HepG2 (cell line): ENCODE results near the gene MEX3A. TPM values are rescaled to one million over a fixed set of nuclear protein-coding genes. Genes with fewer than 3 reads are reported as not detected.

ENCODE experiments used
- ATAC-seq: fragments of 200-7000 bp; cut with Tn5 transposase; 3 replicates; pipeline ENCODE4 v1.9.1; 2020; ENCODE audit warnings: mild to moderate bottlenecking, moderate library complexity
- BruUV-seq: library from RNA; stranded (reverse); fragments of 400-500 nt; replicated peaks from 2 replicates; lab custom pipeline; 2021; lab: Mats Ljungman, UMichigan
- CTCF ChIA-PET: fragments of 300-600 bp; formaldehyde crosslinking; extraction: SDS; loops from one replicate; lab custom pipeline; 2021; ENCODE audit warnings: low total read pairs, inconsistent platforms, low intra/inter-chr PET ratio; lab: Yijun Ruan, JAX
- POLR2A ChIA-PET: fragments of 350-600 bp; sonication (Branson Sonifier 250); formaldehyde crosslinking; loops from one replicate; lab custom pipeline; 2020; ENCODE audit warnings: antibody characterized with exemption, inconsistent platforms; lab: Yijun Ruan, JAX
- DNase-seq: peaks from one replicate; pipeline ENCODE4 v3.0.0-alpha.2; 2015; ENCODE audit warnings: low spot score
- FAIRE-seq: peaks from 3 replicates; lab custom pipeline; 2011; peaks lifted over from hg19 to GRCh38; lab: Jason Lieb, UNC
- H2AFZ ChIP-seq: one replicate; pipeline ENCODE4 v1.6.1; 2011; ENCODE audit warnings: low read length, inconsistent platforms
- H3K27ac ChIP-seq: fragments of 300-600 bp; 3 replicates; pipeline ENCODE4 v1.8.0; 2011; ENCODE audit warnings: mixed run types, mild to moderate bottlenecking, mixed read lengths, low read length, inconsistent platforms; ENCODE audit not compliant: insufficient read depth; ENCODE audit errors: extremely low read length
- H3K27me3 ChIP-seq, 2 experiments: fragments of 200-600 bp in 1 of 2; 2 replicates in 1 of 2; 3 replicates in 1 of 2; pipeline versions ENCODE4 v1.6.0 to v1.8.0; 2011; ENCODE audit warnings: low read length in 2 of 2, mild to moderate bottlenecking in 2 of 2, moderate library complexity in 2 of 2, inconsistent platforms in 1 of 2; ENCODE audit not compliant: insufficient read depth in 2 of 2, control insufficient read depth in 1 of 2
- H3K36me3 ChIP-seq, 2 experiments: fragments of 200-600 bp in 1 of 2; replicated peaks in 1 of 2; 2 replicates in 1 of 2; 3 replicates in 1 of 2; pipeline versions ENCODE4 v1.5.1 to v1.8.0; 2011; ENCODE audit warnings: low read length in 2 of 2, inconsistent platforms in 1 of 2; ENCODE audit not compliant: insufficient read depth in 2 of 2, control insufficient read depth in 1 of 2
- H3K4me1 ChIP-seq: 2 replicates; pipeline ENCODE4 v1.5.1; 2012; ENCODE audit warnings: low read length, inconsistent platforms; ENCODE audit not compliant: insufficient read depth
- H3K4me2 ChIP-seq: 2 replicates; pipeline ENCODE4 v1.6.0; 2011; ENCODE audit warnings: low read depth, low read length, inconsistent platforms
- H3K4me3 ChIP-seq, 3 experiments: fragments of 200-600 bp in 1 of 3; sonication (generic), shearing (Covaris generic) in 1 of 3; replicated peaks in 1 of 3; 2 replicates each; pipeline ENCODE4 v1.5.1; 2011 to 2016; ENCODE audit warnings: low read length in 3 of 3, inconsistent platforms in 2 of 3, low read depth in 2 of 3, mild to moderate bottlenecking in 2 of 3, control low read depth in 1 of 3, mixed read lengths in 1 of 3; ENCODE audit not compliant: insufficient read depth in 1 of 3
- H3K79me2 ChIP-seq: one replicate; pipeline ENCODE4 v1.6.1; 2011; ENCODE audit warnings: low read length, inconsistent platforms; ENCODE audit not compliant: insufficient read depth
- H3K9ac ChIP-seq: 2 replicates; pipeline ENCODE4 v1.6.0; 2011; ENCODE audit warnings: mild to moderate bottlenecking, low read depth, low read length, inconsistent platforms; ENCODE audit not compliant: insufficient read depth
- H3K9me3 ChIP-seq: 2 replicates; pipeline ENCODE4 v1.5.1; 2012; ENCODE audit warnings: mild to moderate bottlenecking, low read length
- H4K20me1 ChIP-seq: 2 replicates; pipeline ENCODE4 v1.6.0; 2011; ENCODE audit warnings: inconsistent platforms, mild to moderate bottlenecking, low read length, moderate library complexity; ENCODE audit not compliant: insufficient read depth
- ARID4A ChIP-seq: sonication (generic); formaldehyde crosslinking; IDR thresholded peaks from 2 replicates; pipeline ENCODE4 v1.5.0; 2020; ENCODE audit warnings: mild to moderate bottlenecking, missing genetic modification reagents, borderline replicate concordance
- HOXA3 ChIP-seq: sonication (generic); formaldehyde crosslinking; IDR thresholded peaks from 2 replicates; pipeline ENCODE4 v1.5.0; 2020; ENCODE audit warnings: missing genetic modification reagents
- MIER3 ChIP-seq: IDR thresholded peaks from 2 replicates; pipeline ENCODE4 v1.6.1; 2016; ENCODE audit warnings: missing compliant biosample characterization, borderline replicate concordance
- MXI1 ChIP-seq: IDR thresholded peaks from 3 replicates; pipeline ENCODE4 v1.6.1; 2012; ENCODE audit warnings: low read depth, low read length, inconsistent platforms, borderline replicate concordance
- NFKBIZ ChIP-seq: IDR thresholded peaks from 2 replicates; pipeline ENCODE4 v1.6.1; 2018; ENCODE audit warnings: missing genetic modification reagents, missing compliant biosample characterization
- REPIN1 ChIP-seq: sonication (generic); formaldehyde crosslinking; IDR thresholded peaks from 2 replicates; pipeline ENCODE4 v1.8.0; 2022; ENCODE audit warnings: missing genetic modification reagents, low read depth, mild to moderate bottlenecking, borderline replicate concordance
- SIN3A ChIP-seq: IDR thresholded peaks from 2 replicates; pipeline ENCODE4 v1.6.1; 2011; ENCODE audit warnings: low read depth, mild to moderate bottlenecking, control low read depth, low read length, borderline replicate concordance
- SP5 ChIP-seq: IDR thresholded peaks from 2 replicates; pipeline ENCODE4 v1.6.1; 2016; ENCODE audit warnings: low read depth, borderline replicate concordance
- TBX2 ChIP-seq: sonication (generic); formaldehyde crosslinking; IDR thresholded peaks from 2 replicates; pipeline ENCODE4 v1.5.0; 2020; ENCODE audit warnings: missing genetic modification reagents, mild to moderate bottlenecking, borderline replicate concordance
- THAP8 ChIP-seq: sonication (generic); formaldehyde crosslinking; IDR thresholded peaks from 2 replicates; pipeline ENCODE4 v1.5.1; 2020; ENCODE audit warnings: missing genetic modification reagents, mild to moderate bottlenecking, borderline replicate concordance
- WIZ ChIP-seq: sonication (generic); formaldehyde crosslinking; IDR thresholded peaks from 2 replicates; pipeline ENCODE4 v1.5.1; 2020; ENCODE audit warnings: mild to moderate bottlenecking, missing genetic modification reagents
- ZNF18 ChIP-seq: sonication (generic); formaldehyde crosslinking; IDR thresholded peaks from 2 replicates; pipeline ENCODE4 v1.8.0; 2022; ENCODE audit warnings: mild to moderate bottlenecking, missing genetic modification reagents; ENCODE audit not compliant: insufficient replicate concordance
- ZNF234 ChIP-seq: sonication (generic); formaldehyde crosslinking; conservative IDR thresholded peaks from 2 replicates; pipeline ENCODE4 v1.5.1; 2020; ENCODE audit warnings: mild to moderate bottlenecking, missing genetic modification reagents
- ZNF468 ChIP-seq: sonication (generic); formaldehyde crosslinking; IDR thresholded peaks from 2 replicates; pipeline ENCODE4 v1.8.0; 2022; ENCODE audit warnings: mild to moderate bottlenecking, moderate library complexity, missing genetic modification reagents
- ZNF607 ChIP-seq: sonication (generic); formaldehyde crosslinking; IDR thresholded peaks from 2 replicates; pipeline ENCODE4 v1.5.1; 2020; ENCODE audit warnings: missing genetic modification reagents, mild to moderate bottlenecking, borderline replicate concordance
- ZNF724P ChIP-seq: sonication (generic); formaldehyde crosslinking; IDR thresholded peaks from 2 replicates; pipeline ENCODE4 v1.8.0; 2022; ENCODE audit warnings: missing genetic modification reagents, borderline replicate concordance
- WGBS: methylation state at CpG from one replicate; pipeline ENCODE4 v1.1.6; 2017; ENCODE audit warnings: low lambda C conversion rate; 5-methylcytosine and 5-hydroxymethylcytosine counted together
- in situ Hi-C: cut with HindIII; loops from 2 replicates; pipeline ENCODE4 v1.10.0; 2017; ENCODE audit warnings: low pct_unique_long_range_greater_than_20kb; ENCODE audit not compliant: extremely low pct_ligation_motif_present
- intact Hi-C: fragments of 100-400 bp; cut with micrococcal nuclease; formaldehyde crosslinking; loops from one replicate; pipeline ENCODE4 v1.10.0; 2022; ENCODE audit not compliant: unreplicated experiment
- polyA plus RNA-seq, 8 experiments: library from polyadenylated mRNA; depleted of rRNA in 3 of 8; stranded (reverse) in 7 of 8; unstranded in 1 of 8; fragments of >200 nt; fragmentation: Illumina TruSeq in 4 of 8; extraction: Trizol in 4 of 8; gene quantifications; 2 replicates each; pipeline versions ENCODE4 v1.2.1 to v1.2.3, GENCODE V29; 2011 to 2016; ENCODE audit warnings: low read depth in 4 of 8, missing spikeins in 1 of 8, mixed read lengths in 1 of 8; ENCODE audit not compliant: insufficient read depth in 1 of 8
- total RNA-seq, 5 experiments: library from RNA; depleted of rRNA; stranded (reverse); fragments of >200 nt; fragmentation: Illumina TruSeq; extraction: Trizol; gene quantifications; 2 replicates each; pipeline ENCODE4 v1.2.3, GENCODE V29; 2016; ENCODE audit warnings: low read depth in 1 of 5

The MEX3A gene
- total and polyA plus RNA-seq, 2 of the 13 experiments (the other 11 are each of a cell fraction or from before 2014, with no cell fraction given), result 7.6 to 9.1 TPM

- Histone ChIP-seq H2AFZ (no peak overlapping the region), H3K9me3 (no peaks in the 10 kb centered on the region), H3K4me1 (peaks cover 74% of the 10 kb centered on the region), H3K4me2 (peak overlapping the region; percentile 80), H3K9ac (peak overlapping the region; percentile 94), H3K4me3 (peak overlapping the region; percentile 78 to 92 (median 83)), H3K27ac (peak overlapping the region; percentile 81), H4K20me1 (peaks cover 6% of the 10 kb centered on the region; the same call in 1 of the 2 replicates), H3K27me3 (no peaks in the 10 kb centered on the region; a peak in 1 of 5 replicates), H3K36me3 (peaks cover 0 to 4% of the 10 kb centered on the region in 2 experiments; a peak in 3 of 5 replicates), H3K79me2 (peaks cover 50% of the 10 kb centered on the region)
- ChIA-PET CTCF (no interaction called here), POLR2A (interaction anchor here (0.9 to 6.1 kb wide), 9 partner anchors 9 to 145 kb away, joined by 3 to 90 read pairs (median 4); partner anchors contain the start of genes MEX3A and PMF1)
- DNase-seq (no peak), FAIRE-seq (no peak), ATAC-seq (peak; percentile 49)
- in situ Hi-C loops (no loop called here), intact Hi-C loops (loop anchor here (2.0 kb wide), 1 partner anchor 16 kb away; no protein-coding TSS in a partner anchor)
- 2% methylated on average over 11 of the region's 49 CpGs for WGBS
- TSS peak; percentile 71 for BruUV-seq
- TF ChIP-seq SP5, result no peak
- peak; percentile 80 for TF ChIP-seq ARID4A
- TF ChIP-seq TBX2 (CRISPR knock-in tag), result peak; percentile 48; the same call in 1 of the 2 replicates
- TF ChIP-seq SIN3A, result no peak
- TF ChIP-seq ZNF607 (CRISPR knock-in tag), result peak; percentile 84; the same call in 1 of the 2 replicates
- peak; percentile 2; the same call in 1 of the 2 replicates for TF ChIP-seq HOXA3 (CRISPR knock-in tag)
- no peak for TF ChIP-seq ZNF724P (CRISPR knock-in tag)
- TF ChIP-seq THAP8 (CRISPR knock-in tag), result peak; percentile 41; the same call in 1 of the 2 replicates
- TF ChIP-seq ZNF234 (CRISPR knock-in tag), result 0 out of 2 replicates have a peak, but pooled peaks have one; percentile 65
- TF ChIP-seq MXI1, result peak; percentile 2; the same call in 1 of the 3 replicates
- 0 out of 2 replicates have a peak, but pooled peaks have one; percentile 60 for TF ChIP-seq WIZ (CRISPR knock-in tag)
- TF ChIP-seq ZNF468 (CRISPR knock-in tag), result 0 out of 2 replicates have a peak, but pooled peaks have one; percentile 21
- TF ChIP-seq MIER3 (CRISPR knock-in tag), result 0 out of 2 replicates have a peak, but pooled peaks have one; percentile 14
- TF ChIP-seq ZNF18, result no peak
- 0 out of 2 replicates have a peak, but pooled peaks have one; percentile 9 for TF ChIP-seq REPIN1 (CRISPR knock-in tag)
- TF ChIP-seq NFKBIZ (CRISPR knock-in tag), result peak; percentile 65; the same call in 1 of the 2 replicates
Observed at GRCh38 chr1:156114919-156115513, 32.8 kb upstream of the MEX3A start.
